BJ (cell line): Measurements from ENCODE around the gene MAP7D1. TPM values are rescaled to one million over a fixed set of nuclear protein-coding genes. Genes with fewer than 3 reads are reported as not detected.
A peak's percentile ranks its signal among the peaks of the same experiment; 100 is the strongest.
"Not testable (repeated sequence)": the region's sequence is repeated elsewhere in the genome, so short reads cannot be mapped to it uniquely, and the experiment has no call there.

Experiments used
- CTCF ChIA-PET: fragments of 350-600 bp; formaldehyde crosslinking; extraction: SDS; loops from one replicate; lab custom pipeline; 2021; ENCODE audit warnings: antibody characterized with exemption, inconsistent platforms; lab: Yijun Ruan, JAX
- POLR2A ChIA-PET: fragments of 300-600 bp; sonication (Branson Sonifier 250); formaldehyde crosslinking; extraction: SDS; loops from one replicate; lab custom pipeline; 2021; ENCODE audit warnings: antibody characterized with exemption; lab: Charles Lee
- DNase-seq: peaks from one replicate; pipeline ENCODE4 v3.0.0-alpha.2; 2011; ENCODE audit warnings: low read depth
- H3K27me3 ChIP-seq: 2 replicates; pipeline ENCODE4 v1.6.0; 2011; ENCODE audit warnings: low read length; ENCODE audit not compliant: control insufficient read depth, insufficient read depth
- H3K36me3 ChIP-seq: 2 replicates; pipeline ENCODE4 v1.5.1; 2011; ENCODE audit warnings: low read length; ENCODE audit not compliant: control insufficient read depth, insufficient read depth
- H3K4me3 ChIP-seq: 2 replicates; pipeline ENCODE4 v1.5.1; 2011; ENCODE audit warnings: low read depth, mild to moderate bottlenecking, control low read depth, low read length
- polyA plus RNA-seq: library from polyadenylated mRNA; depleted of rRNA; stranded (reverse); fragments of >200 nt; gene quantifications from 2 replicates; pipeline ENCODE4 v1.2.3, GENCODE V29; 2011
- TF ChIP-seq, protein P1 (sequence below): IDR thresholded peaks from 2 replicates; pipeline ENCODE4 v1.5.1; 2011; ENCODE audit warnings: low read depth, mild to moderate bottlenecking, control low read depth, inconsistent platforms, low read length, moderate library complexity; ENCODE audit not compliant: insufficient read depth

Gene MAP7D1
- polyA plus RNA-seq, 1 experiment: 33.7 TPM

DNA sequence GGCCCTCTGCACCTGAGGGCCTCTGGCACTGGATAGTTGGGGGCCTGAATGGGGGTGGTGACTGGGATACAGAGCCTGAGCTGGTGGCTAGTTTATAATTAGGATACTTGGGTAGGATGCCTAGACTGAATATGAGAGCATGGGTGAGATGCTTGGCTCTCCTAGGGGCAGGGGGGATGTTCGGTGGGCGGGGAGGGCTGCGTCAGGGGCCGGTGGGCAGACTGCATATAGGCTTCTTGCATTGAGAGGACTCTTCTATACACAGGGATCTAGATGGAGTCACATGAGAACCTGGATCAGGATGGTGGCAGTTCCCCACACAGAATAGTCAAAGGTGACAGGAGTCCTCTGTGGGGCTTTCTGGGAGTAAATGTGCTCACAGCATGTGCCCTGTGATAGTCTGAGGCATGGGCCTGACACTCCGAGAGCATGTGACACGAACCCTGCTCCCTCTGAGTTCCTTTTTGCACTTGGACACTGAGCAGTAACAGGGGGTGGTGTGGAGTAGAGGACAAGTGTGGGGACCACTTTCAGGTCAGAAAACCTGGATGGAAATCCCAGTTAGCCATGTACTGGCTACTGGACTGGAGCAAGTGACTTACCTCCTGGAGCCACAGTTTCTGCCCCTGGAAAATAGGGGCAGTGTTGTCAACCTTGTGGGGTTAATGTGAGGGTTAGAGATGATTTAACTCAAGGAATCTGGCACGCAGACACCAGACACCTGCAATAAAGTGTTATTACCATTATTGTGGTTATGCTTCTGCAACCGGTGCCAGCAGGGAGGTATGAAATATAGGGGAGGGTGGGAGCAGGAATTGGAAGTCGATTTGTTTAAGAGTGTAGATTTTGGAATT is 2.2 kb downstream of the MAP7D1 start:
- CTCF ChIA-PET: no interaction called here
- H3K36me3 ChIP-seq: no peaks in the 10 kb centered on the region
- TF ChIP-seq, protein P1, sequence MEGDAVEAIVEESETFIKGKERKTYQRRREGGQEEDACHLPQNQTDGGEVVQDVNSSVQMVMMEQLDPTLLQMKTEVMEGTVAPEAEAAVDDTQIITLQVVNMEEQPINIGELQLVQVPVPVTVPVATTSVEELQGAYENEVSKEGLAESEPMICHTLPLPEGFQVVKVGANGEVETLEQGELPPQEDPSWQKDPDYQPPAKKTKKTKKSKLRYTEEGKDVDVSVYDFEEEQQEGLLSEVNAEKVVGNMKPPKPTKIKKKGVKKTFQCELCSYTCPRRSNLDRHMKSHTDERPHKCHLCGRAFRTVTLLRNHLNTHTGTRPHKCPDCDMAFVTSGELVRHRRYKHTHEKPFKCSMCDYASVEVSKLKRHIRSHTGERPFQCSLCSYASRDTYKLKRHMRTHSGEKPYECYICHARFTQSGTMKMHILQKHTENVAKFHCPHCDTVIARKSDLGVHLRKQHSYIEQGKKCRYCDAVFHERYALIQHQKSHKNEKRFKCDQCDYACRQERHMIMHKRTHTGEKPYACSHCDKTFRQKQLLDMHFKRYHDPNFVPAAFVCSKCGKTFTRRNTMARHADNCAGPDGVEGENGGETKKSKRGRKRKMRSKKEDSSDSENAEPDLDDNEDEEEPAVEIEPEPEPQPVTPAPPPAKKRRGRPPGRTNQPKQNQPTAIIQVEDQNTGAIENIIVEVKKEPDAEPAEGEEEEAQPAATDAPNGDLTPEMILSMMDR: no peak
- peak overlapping the region; percentile 94 for H3K4me3 ChIP-seq
- no peak for DNase-seq
- H3K27me3 ChIP-seq: no peaks in the 10 kb centered on the region
- POLR2A ChIA-PET: no interaction called here

DNA sequence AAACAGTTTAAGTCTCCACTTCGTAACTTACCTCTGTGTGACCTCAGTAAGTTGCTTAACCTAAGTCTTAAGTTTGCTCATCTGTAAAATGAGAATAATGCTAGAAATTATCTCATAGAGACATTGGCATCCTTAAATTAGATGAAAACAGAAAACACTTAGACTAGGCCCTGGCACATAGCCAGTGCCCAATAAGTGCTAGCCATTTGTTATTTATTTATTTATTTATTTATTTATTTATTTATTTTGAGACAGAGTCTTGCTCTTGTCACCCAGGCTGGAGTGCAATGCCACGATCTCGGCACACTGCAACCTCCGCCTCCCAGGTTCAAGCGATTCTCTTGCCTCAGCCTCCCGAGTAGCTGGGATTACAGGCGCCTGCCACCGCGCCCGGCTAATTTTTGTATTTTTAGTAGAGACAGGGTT is 2.9 kb downstream of the MAP7D1 start:
- DNase-seq, H3K36me3 ChIP-seq, POLR2A ChIA-PET, H3K27me3 ChIP-seq, H3K4me3 ChIP-seq: not testable (repeated sequence)
- CTCF ChIA-PET: interaction anchor here (3.4 to 4.4 kb wide), 3 partner anchors 8 to 29 kb away, joined by 13 to 33 read pairs (median 31); partner anchors contain the start of gene TRAPPC3

DNA sequence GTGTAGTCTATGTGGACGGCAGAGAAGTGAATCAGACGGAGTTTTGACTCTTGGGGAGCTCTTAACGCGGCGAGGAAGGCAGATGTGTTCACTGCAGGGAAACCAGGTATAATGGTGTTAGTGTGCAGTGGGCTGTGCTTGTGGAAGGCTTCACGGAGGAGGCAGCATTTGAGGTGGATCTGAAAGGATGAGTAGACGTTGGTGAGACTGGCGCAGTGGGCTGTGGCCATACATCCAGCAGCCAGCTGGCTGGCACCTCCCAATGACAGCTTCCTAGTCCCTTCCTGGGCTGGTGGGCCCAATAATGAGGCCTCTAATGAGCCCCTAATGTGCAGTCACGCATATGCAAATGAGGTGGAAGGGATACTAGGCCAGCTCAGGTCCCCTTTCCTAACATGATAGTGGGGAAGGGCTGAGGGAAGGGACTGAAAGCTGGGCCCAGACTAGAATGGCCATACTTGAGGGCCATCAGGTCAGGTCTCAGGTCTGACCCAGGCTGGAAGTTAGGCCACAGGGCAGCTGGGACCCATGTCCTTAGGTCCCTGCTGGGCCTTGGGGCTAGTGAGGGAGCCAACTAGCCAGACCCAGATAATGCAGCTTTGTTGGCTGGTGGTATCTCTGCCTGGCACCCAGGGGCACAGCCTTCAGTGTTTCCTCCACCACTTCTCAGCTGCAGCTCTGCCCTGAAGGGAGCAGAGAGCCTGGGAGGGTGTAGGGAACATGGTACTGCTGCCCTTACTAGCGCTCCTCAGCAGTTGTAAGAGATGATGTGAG is 3.8 kb downstream of the MAP7D1 start:
- ChIA-PET CTCF (interaction anchor here (0.6 to 4.4 kb wide), 9 partner anchors 9 to 264 kb away, joined by 3 to 33 read pairs (median 5); partner anchors contain the start of gene TRAPPC3), POLR2A (no interaction called here)
- no peak for DNase-seq
- TF ChIP-seq, protein P1: no peak
- H3K4me3 ChIP-seq: no peak overlapping the region
- H3K36me3 ChIP-seq: no peaks in the 10 kb centered on the region
- H3K27me3 ChIP-seq: no peaks in the 10 kb centered on the region

DNA sequence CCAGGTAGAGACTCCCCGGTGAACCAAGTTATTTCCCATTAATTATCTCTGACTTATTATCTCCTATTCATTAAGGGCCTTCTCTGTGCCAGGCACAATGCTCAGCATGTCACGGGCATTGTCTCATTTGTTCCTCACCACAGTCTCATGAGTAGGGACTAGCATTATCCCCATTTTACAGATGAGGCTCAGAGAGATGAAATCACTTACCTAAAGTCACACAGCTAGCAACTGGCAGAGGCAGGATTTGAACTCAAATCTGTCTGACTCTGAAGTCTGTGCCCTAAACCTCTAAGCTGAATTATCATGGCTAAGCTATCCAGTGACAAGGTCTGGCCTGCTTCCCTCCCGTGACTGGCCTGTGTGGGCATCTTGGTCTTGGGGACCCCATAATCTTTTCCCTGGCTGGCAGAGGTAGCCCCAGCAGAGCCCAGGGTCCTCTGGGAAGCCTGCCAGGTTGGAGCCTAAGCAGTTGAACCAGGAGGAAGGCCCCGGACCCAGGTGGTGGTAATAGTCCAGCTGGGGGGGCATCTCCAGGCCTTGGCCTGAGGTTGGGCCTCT is 4.5 kb downstream of the MAP7D1 start:
- no peaks in the 10 kb centered on the region for H3K36me3 ChIP-seq
- TF ChIP-seq, protein P1: no peak
- DNase-seq: no peak
- CTCF ChIA-PET: interaction anchor here (0.8 to 4.4 kb wide), 10 partner anchors 10 to 125 kb away, joined by 3 to 33 read pairs (median 4); partner anchors contain the start of gene TRAPPC3
- H3K27me3 ChIP-seq: no peaks in the 10 kb centered on the region
- peak overlapping the region; percentile 43 for H3K4me3 ChIP-seq
- POLR2A ChIA-PET: interaction anchor here (1.9 kb wide), 1 partner anchor 10 kb away, joined by 9 read pairs; the partner anchor contains the start of gene TRAPPC3

DNA sequence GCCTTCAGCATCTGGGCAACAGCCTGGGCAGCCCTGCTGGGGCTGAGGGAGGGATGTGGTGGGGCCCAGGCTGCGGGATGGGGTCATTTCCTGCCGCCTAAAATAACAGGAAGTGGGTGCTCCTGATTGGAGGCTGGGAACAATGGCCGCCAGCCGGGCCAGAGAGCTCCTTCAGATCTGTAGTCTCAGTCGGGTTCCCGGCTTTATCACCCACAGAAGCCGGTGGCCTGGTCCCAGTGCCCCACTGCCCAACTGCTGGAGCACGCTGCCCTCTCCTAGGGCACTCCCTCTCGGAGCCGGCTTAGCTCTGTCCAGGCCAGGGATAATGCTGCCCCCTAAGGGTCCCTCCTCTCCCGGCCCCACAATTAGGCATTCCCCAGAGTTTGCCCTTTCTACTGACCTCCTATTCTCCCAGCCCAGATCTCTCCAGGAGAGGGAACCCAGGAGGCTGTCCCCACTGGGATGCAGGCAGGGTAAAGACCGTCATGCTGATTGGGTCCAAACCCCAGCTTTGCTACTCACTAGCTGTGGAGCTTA is 5.1 kb downstream of the MAP7D1 start:
- ChIA-PET CTCF (interaction anchor here (0.8 to 4.4 kb wide), 10 partner anchors 9 to 124 kb away, joined by 3 to 33 read pairs (median 4); partner anchors contain the start of gene TRAPPC3), POLR2A (interaction anchor here (1.9 kb wide), 1 partner anchor 11 kb away, joined by 9 read pairs; the partner anchor contains the start of gene TRAPPC3)
- Histone ChIP-seq H3K4me3 (peak overlapping the region; percentile 43), H3K27me3 (no peaks in the 10 kb centered on the region), H3K36me3 (no peaks in the 10 kb centered on the region)
- TF ChIP-seq, protein P1: peak; percentile 53
- DNase-seq: no peak
